ENCODE results near the gene ETV1. TPM values are rescaled to one million over a fixed set of nuclear protein-coding genes. Genes with fewer than 3 reads are reported as not detected.

Gene ETV1
- total RNA-seq, 2 donors from 2014 or later = 6.1 to 9.2 TPM

- no peaks in the 10 kb centered on the region for H3K36me3 ChIP-seq
- DNase-seq (ENCODE audit: low spot score) = no peak
- intact Hi-C loops (cut with DNase I) = no loop called here
- H3K27ac ChIP-seq = peak overlapping the region; percentile 61 to 77
- H3K4me1 ChIP-seq (replicated peaks) = no peaks in the 10 kb centered on the region
- no peaks in the 10 kb centered on the region for H3K27me3 ChIP-seq (replicated peaks; ENCODE audit: insufficient read depth)
- no peaks in the 10 kb centered on the region for H3K9me3 ChIP-seq
- TF ChIP-seq POLR2AphosphoS5 (IDR thresholded peaks at IDR 0.05) (no peak), CTCF (IDR thresholded peaks at IDR 0.05) (no peak), POLR2A (IDR thresholded peaks at IDR 0.05) (no peak)
- WGBS = 2% methylated on average over 5 of the region's 5 CpGs
- peak overlapping the region; percentile 35 to 48 for H3K4me3 ChIP-seq
Observed at GRCh38 chr7:13988731-13989125, 738 bp downstream of the ETV1 start.

DNA sequence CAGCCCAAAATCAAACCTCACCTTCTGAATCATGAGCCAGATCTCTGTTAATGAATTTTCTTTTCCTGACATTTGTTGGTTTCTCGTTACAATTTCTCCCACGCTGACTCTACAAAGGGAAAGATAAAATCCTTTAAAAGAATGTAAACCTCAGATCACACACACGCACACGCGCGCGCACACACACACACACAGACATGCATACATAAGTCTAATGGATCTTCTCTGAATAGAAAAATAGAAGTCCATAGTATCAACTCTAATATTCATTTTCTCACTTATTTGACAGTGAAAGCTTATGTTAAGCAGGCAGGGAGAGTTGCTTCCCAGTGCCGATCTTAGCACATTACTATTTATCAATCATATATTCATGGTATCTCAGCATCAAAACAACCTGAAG lies 1.4 kb downstream of the ETV1 start:
- WGBS = 14% methylated on average over 8 of the region's 8 CpGs
- TF ChIP-seq POLR2A (IDR thresholded peaks at IDR 0.05) (no peak), POLR2AphosphoS5 (IDR thresholded peaks at IDR 0.05) (no peak), CTCF (IDR thresholded peaks at IDR 0.05) (no peak)
- no peaks in the 10 kb centered on the region for H3K36me3 ChIP-seq
- no peak for DNase-seq (ENCODE audit: low spot score)
- H3K4me3 ChIP-seq = no peak overlapping the region
- H3K27ac ChIP-seq = peak overlapping the region in 1 of 2 donors; percentile 61
- no peaks in the 10 kb centered on the region for H3K9me3 ChIP-seq
- H3K4me1 ChIP-seq (replicated peaks) = no peaks in the 10 kb centered on the region
- intact Hi-C loops (cut with DNase I) = no loop called here
- H3K27me3 ChIP-seq (replicated peaks; ENCODE audit: insufficient read depth) = no peaks in the 10 kb centered on the region

- no peaks in the 10 kb centered on the region for H3K9me3 ChIP-seq
- H3K4me1 ChIP-seq (replicated peaks) = no peaks in the 10 kb centered on the region
- 37% methylated on average over 1 of the region's 1 CpG for WGBS
- no peaks in the 10 kb centered on the region for H3K27me3 ChIP-seq (replicated peaks; ENCODE audit: insufficient read depth)
- H3K36me3 ChIP-seq = no peaks in the 10 kb centered on the region
- intact Hi-C loops (cut with DNase I) = no loop called here
- H3K4me3 ChIP-seq = no peak overlapping the region
- DNase-seq (ENCODE audit: low spot score) = no peak
- no peak for TF ChIP-seq CTCF (IDR thresholded peaks at IDR 0.05)
- no peak for TF ChIP-seq POLR2AphosphoS5 (IDR thresholded peaks at IDR 0.05)
- TF ChIP-seq POLR2A (IDR thresholded peaks at IDR 0.05) = no peak
- no peak overlapping the region for H3K27ac ChIP-seq
Observed at GRCh38 chr7:13987395-13987794, 2.1 kb downstream of the ETV1 start.

GRCh38 chr7:13986208-13986607 lies 3.3 kb downstream of the ETV1 start:
- 86% methylated on average over 2 of the region's 2 CpGs for WGBS
- Histone ChIP-seq H3K4me3 (no peak overlapping the region), H3K27me3 (replicated peaks; ENCODE audit: insufficient read depth) (no peaks in the 10 kb centered on the region), H3K36me3 (no peaks in the 10 kb centered on the region), H3K4me1 (replicated peaks) (no peaks in the 10 kb centered on the region), H3K9me3 (no peaks in the 10 kb centered on the region), H3K27ac (no peak overlapping the region)
- no peak for TF ChIP-seq CTCF (IDR thresholded peaks at IDR 0.05)
- intact Hi-C loops (cut with DNase I) = no loop called here
- no peak for DNase-seq (ENCODE audit: low spot score)

DNA sequence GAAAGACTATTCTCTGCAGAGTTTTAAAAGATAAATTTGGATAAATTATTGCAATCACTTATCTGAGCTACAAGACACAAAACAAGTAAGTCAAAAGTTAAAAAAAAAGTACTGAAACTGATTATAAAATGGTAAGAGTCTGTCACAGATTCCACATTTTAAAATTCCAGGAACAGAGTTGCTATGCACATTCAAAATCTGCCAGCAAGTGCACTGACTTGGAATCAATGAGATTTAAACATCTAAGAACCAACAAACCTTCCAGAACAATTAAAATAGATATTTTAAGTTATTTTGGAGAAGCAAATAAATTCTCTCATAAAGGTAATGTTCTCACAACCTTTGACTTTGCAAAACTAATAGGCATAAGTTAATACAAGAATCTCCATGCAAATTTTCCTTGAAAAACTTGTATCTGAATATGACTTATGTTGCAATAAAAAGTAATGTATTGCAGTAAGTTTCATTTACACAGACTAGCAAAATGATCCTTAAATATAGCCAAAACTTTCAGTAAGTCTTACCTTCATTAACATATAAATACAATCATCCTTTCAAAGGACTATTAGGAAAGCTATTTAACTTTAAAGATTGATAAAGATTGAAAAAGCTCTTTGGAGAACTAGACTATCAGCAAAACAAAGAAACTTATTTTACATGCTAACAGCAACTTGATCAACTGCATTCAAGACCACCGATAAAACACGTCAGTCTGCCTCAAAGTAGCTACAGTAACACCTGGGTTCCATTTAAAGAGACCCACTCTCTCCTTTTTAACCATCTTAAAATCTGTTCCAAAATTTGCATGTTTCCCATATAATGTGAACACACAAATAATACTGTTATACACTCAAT lies 4.4 kb downstream of the ETV1 start:
- Histone ChIP-seq H3K4me1 (replicated peaks) (no peaks in the 10 kb centered on the region), H3K27me3 (replicated peaks; ENCODE audit: insufficient read depth) (no peaks in the 10 kb centered on the region), H3K36me3 (no peaks in the 10 kb centered on the region), H3K27ac (no peak overlapping the region), H3K9me3 (no peaks in the 10 kb centered on the region), H3K4me3 (no peak overlapping the region)
- WGBS = 85% methylated on average over 2 of the region's 2 CpGs
- DNase-seq (ENCODE audit: low spot score) = no peak
- intact Hi-C loops (cut with DNase I) = no loop called here
- no peak for TF ChIP-seq POLR2A (IDR thresholded peaks at IDR 0.05)
- TF ChIP-seq CTCF (IDR thresholded peaks at IDR 0.05) = no peak
- TF ChIP-seq POLR2AphosphoS5 (IDR thresholded peaks at IDR 0.05) = no peak
